HG02678 (cell line): ENCODE results near the gene RPL28.
A peak's percentile ranks its signal among the peaks of the same experiment; 100 is the strongest.

Experiments
- ATAC-seq: cut with Tn5 transposase; IDR thresholded peaks from one replicate; pipeline ENCODE4 v1.9.1; 2021; ENCODE audit warnings: mild to moderate bottlenecking, moderate library complexity; ENCODE audit not compliant: unreplicated experiment

The RPL28 gene

GRCh38 chr19:55385724-55386492, at the start of gene RPL28:
TSS of gene RPL28 (plus strand) at chr19:55385932. CDS start at chr19:55386358, 426 bp downstream.
- peak; percentile 65 for ATAC-seq

DNA sequence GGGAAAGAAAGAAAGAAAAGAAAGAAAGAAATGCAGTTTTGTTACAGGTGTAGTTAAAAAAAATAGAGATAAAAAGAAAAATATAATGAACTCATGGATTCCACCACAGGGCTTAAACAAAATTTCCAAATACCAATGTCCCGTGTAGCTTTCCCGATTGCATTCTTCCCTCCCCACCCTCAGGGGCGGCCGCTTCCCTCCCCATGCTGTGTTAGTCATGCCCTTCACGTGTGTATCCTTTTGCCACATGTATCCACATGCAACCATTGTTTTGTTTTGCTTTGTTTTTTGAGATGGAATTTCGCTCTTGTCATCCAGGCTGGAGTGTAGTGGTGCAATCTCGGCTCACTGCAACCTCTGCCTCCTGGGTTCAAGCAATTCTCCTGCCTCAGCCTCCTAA, 49.6 kb upstream of the RPL28 start:
- no peak for ATAC-seq

- peak; percentile 80 for ATAC-seq
Observed at GRCh38 chr19:55339105-55339888, 46.4 kb upstream of the RPL28 start, which contains the start of gene KMT5C. TSS of gene KMT5C (plus strand) at chr19:55339876. CDS start at chr19:55341937, 2,061 bp downstream.

DNA sequence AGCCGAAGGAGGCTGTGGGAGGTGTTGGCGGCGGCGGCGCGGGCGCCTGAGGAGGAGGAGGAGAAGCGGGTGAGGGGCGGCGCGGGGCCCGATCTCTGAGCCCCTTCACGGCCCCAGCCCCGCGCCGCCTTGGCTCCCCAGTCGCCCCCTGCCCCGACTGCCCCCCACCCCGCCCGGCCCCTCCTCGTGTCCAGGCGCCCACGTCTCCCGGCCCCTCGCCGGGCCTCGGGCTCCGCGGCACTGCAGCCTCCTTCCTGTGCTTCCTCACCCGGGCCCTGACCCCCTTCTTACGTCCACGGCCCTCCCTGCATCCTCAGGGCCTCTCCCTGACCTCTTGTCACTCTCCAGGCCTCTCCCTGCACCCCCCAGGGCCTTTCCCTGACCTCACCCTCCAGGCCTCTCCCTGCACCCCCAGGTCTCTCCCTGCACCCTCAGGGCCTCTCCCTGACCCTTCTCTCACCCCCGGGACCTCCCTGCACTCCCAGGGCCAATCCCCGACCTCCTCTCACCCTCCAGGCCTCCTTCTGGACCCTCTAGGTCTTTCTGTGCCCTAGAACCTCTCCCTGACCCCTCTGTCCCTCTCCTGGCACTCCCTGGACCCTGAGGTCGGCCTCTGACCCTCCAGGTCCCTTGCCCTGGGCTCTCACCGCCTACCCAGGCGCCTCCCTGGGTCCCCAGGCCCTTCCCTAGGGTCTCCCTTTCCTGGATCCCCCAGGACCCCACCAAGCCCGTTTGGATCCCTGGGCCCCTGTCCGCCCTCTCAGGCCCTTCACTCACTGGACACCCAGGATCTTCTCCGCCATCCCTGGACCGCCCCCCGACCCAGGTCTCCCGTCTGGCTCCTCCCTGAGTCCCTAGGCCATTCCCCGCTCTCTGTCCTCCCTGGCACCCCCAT, 45.6 kb upstream of the RPL28 start:
- no peak for ATAC-seq

DNA sequence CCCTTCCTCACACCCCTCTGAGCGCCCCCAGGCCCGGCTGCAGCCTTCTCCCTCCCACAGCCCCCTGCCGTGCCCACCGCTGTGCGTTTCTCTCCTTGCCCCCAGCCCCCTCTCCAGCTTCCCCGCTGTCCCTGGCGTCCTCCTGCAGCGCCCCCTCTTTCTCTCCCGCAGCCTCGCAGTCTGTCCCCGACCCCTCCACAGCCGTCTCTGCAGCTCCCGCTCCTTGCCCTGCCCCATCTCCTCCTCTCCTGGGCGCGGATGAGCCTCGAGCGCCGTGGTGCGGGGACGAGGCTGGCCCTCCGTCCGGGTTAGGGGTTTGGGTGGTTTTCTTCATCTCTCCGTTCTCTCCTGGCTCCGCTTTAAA, 45.0 kb upstream of the RPL28 start:
- ATAC-seq: no peak

DNA sequence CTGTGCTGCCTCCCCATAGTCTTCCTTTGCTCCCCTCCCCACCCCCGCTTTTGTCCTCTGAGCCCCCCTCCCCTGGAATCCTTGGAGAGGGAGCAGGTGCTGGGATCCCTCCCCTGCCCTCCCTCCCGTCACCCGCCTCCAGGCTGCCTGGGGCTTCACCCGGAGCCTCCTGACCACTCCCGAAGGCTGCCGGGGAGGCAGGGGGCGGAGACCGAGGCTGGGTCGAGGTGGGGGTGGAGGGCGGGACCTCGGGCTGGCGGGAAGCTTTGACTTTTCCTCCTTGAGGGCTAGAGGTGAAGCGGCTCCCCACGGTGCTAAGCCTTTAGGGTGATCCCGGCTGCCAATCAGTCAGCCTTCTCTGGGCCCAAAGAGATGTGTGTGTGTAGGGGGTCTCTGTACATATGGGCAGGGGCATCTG, 44.6 kb upstream of the RPL28 start:
- no peak for ATAC-seq

GRCh38 chr19:55341595-55342531, 43.9 kb upstream of the RPL28 start:
- ATAC-seq: no peak

- no peak for ATAC-seq
Observed at GRCh38 chr19:55344444-55344843, 41.3 kb upstream of the RPL28 start.

DNA sequence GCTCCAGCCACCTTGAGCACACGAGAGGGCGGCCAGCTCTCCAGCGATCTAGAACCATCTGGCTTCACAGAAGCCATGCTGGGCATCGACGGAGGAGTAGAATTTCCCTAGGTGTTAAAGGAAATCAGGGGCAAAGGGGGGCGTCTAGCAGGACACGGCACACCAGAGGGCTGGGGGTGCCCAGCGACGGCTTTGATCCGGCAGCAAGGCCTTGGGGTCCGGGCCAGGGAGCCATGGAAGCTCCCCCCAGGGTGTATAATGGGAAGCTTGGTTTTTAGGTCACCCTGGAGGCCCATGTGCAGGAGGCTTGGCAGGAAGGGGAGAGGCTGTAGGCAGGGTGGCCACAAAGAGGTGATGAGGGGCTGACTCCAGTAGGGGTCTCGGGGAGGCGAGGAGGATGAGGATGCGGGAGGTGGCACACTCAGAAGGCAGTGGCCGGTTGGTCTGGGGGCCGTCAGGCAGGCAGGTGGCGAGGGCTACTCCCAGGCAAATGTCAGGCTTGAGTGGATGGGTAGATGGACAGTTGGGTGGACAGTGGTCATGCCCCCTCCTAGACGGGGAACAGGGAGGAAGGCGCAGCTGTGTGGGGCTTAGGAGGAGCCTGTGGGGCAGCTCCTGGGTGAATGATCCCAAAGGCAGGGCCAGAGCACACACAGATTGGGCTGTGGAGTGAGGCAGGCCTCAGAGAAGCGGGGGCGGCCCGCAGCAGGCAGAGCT, 40.5 kb upstream of the RPL28 start:
- ATAC-seq: no peak

DNA sequence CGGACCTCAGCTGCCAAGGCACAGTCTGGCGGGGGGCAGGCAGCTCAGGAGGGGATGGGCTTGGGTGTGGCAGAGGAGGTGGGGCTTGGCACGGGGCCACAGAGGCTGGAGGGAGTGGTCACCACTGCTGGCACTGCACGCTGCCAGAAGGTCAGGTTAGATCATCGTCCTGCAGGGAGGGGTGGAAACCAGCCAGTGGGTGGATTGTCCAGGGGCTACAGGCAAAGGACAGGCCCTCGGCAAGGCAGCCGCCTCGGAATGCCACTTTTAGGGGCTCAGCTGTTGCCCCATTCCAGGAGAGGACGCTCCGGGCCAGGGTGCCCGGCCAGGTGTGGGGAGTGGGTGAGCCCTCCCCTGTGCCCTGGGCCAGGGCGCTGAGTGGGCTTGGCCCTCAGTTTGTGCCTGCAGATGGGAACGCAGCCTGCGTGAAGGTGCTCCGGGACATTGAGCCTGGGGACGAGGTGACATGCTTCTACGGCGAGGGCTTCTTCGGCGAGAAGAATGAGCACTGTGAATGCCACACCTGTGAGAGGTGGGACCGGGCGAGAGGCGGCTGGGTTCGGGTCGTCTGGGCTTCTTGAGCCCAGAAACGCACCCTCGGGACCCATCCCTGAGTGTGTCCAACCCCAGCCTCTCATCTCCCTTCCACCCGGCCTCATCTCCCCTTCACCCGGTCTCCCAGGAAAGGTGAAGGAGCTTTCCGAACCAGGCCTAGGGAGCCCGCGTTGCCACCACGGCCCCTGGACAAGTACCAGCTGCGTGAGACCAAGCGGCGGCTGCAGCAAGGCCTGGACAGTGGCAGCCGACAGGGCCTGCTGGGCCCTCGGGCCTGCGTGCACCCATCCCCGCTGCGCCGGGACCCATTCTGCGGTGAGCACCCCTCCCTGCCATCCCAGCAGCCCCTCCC, 39.7 kb upstream of the RPL28 start:
- no peak for ATAC-seq

DNA sequence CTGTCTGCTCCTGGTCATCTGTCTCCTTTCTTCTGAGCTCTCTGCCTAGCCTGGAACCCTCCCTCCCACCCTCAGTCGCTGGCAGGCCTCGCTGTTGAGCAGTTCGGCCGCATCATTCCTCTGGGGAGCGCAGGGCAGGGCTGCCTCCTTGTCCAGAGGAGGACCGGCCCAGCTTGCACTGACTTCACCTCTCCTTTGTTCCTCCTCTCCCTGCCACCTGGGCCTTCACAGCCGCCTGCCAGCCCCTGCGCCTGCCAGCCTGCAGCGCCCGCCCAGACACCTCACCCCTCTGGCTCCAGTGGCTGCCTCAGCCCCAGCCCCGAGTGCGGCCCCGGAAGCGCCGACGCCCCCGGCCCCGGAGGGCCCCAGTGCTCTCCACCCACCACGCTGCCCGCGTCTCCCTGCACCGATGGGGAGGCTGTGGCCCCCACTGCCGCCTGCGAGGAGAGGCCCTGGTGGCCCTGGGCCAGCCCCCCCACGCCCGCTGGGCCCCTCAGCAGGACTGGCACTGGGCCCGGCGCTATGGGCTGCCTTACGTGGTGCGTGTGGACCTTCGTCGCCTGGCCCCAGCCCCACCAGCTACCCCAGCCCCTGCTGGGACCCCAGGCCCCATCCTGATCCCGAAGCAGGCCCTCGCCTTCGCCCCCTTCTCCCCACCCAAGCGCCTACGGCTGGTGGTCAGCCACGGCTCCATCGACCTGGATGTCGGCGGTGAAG, 38.8 kb upstream of the RPL28 start:
- no peak for ATAC-seq

GRCh38 chr19:55347442-55348009, 38.2 kb upstream of the RPL28 start:
- no peak for ATAC-seq

GRCh38 chr19:55348317-55349034, 37.3 kb upstream of the RPL28 start:
- ATAC-seq: no peak

GRCh38 chr19:55350620-55351315, 35.0 kb upstream of the RPL28 start:
- no peak for ATAC-seq

- no peak for ATAC-seq
Observed at GRCh38 chr19:55352040-55352439, 33.7 kb upstream of the RPL28 start.

GRCh38 chr19:55352549-55353145, 33.1 kb upstream of the RPL28 start:
- ATAC-seq: no peak
